Skeletal muscle satellite cell (primary cell): ENCODE results near the gene CCNT2.

Experiments
- H3K27me3 ChIP-seq: 2 replicates; pipeline ENCODE4 v1.7.0; 2013; ENCODE audit warnings: low read length; ENCODE audit not compliant: control insufficient read depth, insufficient read depth
- H3K36me3 ChIP-seq: 2 replicates; pipeline ENCODE4 v1.7.0; 2013; ENCODE audit warnings: mild to moderate bottlenecking, control low read depth, low read length; ENCODE audit not compliant: insufficient read depth
- H3K4me1 ChIP-seq: 2 replicates; pipeline ENCODE4 v1.7.0; 2013; ENCODE audit warnings: low read length; ENCODE audit not compliant: control insufficient read depth, insufficient read depth
- H3K4me2 ChIP-seq: 2 replicates; pipeline ENCODE4 v1.7.0; 2013; ENCODE audit warnings: mild to moderate bottlenecking, low read length
- H3K4me3 ChIP-seq: 2 replicates; pipeline ENCODE4 v1.7.0; 2013; ENCODE audit warnings: low read length
- H3K9ac ChIP-seq: 2 replicates; pipeline ENCODE4 v1.7.0; 2013; ENCODE audit warnings: mild to moderate bottlenecking, low read depth, low read length, moderate library complexity
- H3K9me3 ChIP-seq: replicated peaks from 2 replicates; pipeline ENCODE4 v1.7.0; 2013; ENCODE audit warnings: mild to moderate bottlenecking, control low read depth, low read length

The CCNT2 gene

GRCh38 chr2:134980639-134981038 is 62.0 kb downstream of the CCNT2 start:
- Histone ChIP-seq H3K27me3 (peaks cover 6% of the 10 kb centered on the region), H3K9me3 (no peaks in the 10 kb centered on the region), H3K4me2 (no peak overlapping the region), H3K4me3 (no peak overlapping the region), H3K9ac (no peak overlapping the region), H3K4me1 (no peaks in the 10 kb centered on the region), H3K36me3 (no peaks in the 10 kb centered on the region)

GRCh38 chr2:134982603-134983002 is 64.0 kb downstream of the CCNT2 start:
- Histone ChIP-seq H3K36me3 (no peaks in the 10 kb centered on the region), H3K9ac (no peak overlapping the region), H3K9me3 (no peaks in the 10 kb centered on the region), H3K27me3 (peaks cover 17% of the 10 kb centered on the region), H3K4me3 (no peak overlapping the region), H3K4me1 (no peaks in the 10 kb centered on the region), H3K4me2 (no peak overlapping the region)

- Histone ChIP-seq H3K4me1 (no peaks in the 10 kb centered on the region), H3K4me2 (no peak overlapping the region), H3K4me3 (no peak overlapping the region), H3K9me3 (no peaks in the 10 kb centered on the region), H3K27me3 (peaks cover 23% of the 10 kb centered on the region), H3K36me3 (no peaks in the 10 kb centered on the region), H3K9ac (no peak overlapping the region)
These were observed 66.4 kb downstream of the CCNT2 start for GRCh38 chr2:134985061-134985460.

DNA sequence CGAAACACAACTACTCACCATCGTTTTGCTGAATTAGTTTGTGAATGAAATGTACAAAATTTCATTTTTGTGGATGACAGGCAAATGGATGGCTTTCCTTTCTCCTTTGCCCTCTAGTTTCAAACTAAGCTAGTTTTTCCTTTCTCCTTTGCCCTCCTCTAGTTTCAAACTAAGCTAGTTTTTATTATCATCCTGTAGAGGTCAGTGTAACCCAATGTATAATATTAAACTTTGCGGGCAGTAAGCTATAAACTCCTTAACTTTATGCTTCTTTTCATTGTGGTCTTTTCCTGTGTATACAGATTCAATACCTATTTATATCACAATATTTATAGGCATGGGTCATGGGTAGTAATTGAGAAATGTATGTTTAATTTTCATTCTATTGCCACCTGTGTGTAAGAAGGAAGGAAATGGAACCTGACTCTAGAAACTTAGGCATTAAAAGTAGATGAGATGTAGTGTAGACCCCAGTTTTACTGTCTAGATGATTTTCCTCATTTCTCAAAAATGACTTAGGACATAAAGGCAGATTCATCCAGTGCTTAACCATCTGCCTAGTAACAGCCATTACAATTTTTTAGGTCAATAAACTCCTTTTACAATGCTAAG is 70.5 kb downstream of the CCNT2 start:
- H3K36me3 ChIP-seq: no peaks in the 10 kb centered on the region
- H3K4me3 ChIP-seq: no peak overlapping the region
- H3K27me3 ChIP-seq: peaks cover 35% of the 10 kb centered on the region
- no peaks in the 10 kb centered on the region for H3K9me3 ChIP-seq
- H3K9ac ChIP-seq: no peak overlapping the region
- H3K4me2 ChIP-seq: no peak overlapping the region
- no peaks in the 10 kb centered on the region for H3K4me1 ChIP-seq

DNA sequence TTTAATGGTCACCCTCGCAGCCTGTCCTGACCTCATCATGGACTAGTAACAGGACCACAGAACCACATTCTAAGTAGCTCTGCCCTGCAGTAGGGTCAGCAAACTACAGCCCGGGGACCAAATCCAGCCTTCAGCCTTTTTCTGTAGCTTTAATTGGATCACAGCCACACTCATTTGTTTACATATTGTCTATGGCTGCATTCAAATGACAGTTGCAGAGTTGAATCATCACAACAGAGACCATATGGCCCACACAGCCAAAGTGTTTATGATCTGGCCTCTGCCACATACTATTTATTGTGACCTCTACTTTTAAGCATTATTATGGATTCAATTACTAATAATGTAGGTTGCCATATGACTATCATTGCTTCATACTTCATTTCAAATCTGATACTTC is 80.9 kb downstream of the CCNT2 start:
- H3K9me3 ChIP-seq: no peaks in the 10 kb centered on the region
- no peak overlapping the region for H3K4me3 ChIP-seq
- no peaks in the 10 kb centered on the region for H3K36me3 ChIP-seq
- no peak overlapping the region for H3K4me2 ChIP-seq
- no peaks in the 10 kb centered on the region for H3K4me1 ChIP-seq
- H3K27me3 ChIP-seq: peaks cover 32% of the 10 kb centered on the region
- H3K9ac ChIP-seq: no peak overlapping the region

- no peak overlapping the region for H3K4me3 ChIP-seq
These were observed 84.2 kb downstream of the CCNT2 start for GRCh38 chr2:135002836-135003235.

DNA sequence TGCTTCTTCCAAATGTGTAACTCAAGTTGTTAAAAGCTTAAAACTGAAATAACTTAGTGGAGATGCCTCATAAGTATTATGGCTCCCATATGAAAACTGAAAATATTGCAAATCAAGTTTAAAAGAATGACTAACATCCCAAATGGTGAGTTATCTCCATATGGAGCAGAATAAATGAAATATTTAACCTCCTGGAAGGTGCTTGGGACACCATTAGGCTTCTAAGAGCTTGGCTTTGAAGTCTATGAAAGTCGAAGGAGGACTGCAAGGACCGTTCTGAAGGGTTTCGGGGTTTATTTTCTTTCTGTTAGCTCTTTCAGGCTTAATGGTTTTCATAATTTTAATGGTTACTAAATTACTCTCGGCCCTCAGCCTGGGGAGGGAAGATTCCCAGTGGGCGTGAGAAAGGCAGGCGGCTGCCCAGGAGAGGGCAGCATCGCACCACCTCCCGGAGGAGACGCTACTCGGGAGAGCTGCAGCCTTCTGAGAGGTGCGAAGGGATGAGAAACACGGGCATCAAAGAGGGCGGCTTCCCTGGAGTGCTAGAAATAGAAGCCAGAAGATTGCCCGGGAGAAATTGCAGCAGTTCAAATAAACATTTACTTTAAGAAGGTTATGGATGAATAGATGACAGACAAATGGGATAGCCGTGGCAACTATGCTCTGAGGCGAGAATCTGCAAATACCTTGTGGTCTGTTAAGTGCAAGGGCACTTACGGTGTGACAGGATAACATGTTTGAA is 85.6 kb downstream of the CCNT2 start:
- Histone ChIP-seq H3K4me3 (no peak overlapping the region), H3K9ac (no peak overlapping the region), H3K4me1 (no peaks in the 10 kb centered on the region), H3K9me3 (no peaks in the 10 kb centered on the region), H3K4me2 (peak overlapping the region; percentile 54), H3K27me3 (peaks cover 32% of the 10 kb centered on the region), H3K36me3 (no peaks in the 10 kb centered on the region)

More at GRCh38 chr2:135002836-135003235, 84.2 kb downstream of the CCNT2 start:
- Histone ChIP-seq H3K9me3 (no peaks in the 10 kb centered on the region), H3K4me1 (no peaks in the 10 kb centered on the region), H3K4me2 (no peak overlapping the region), H3K9ac (no peak overlapping the region), H3K36me3 (no peaks in the 10 kb centered on the region), H3K27me3 (peaks cover 39% of the 10 kb centered on the region)

- H3K9me3 ChIP-seq: no peaks in the 10 kb centered on the region
- no peaks in the 10 kb centered on the region for H3K4me1 ChIP-seq
- no peak overlapping the region for H3K9ac ChIP-seq
- H3K36me3 ChIP-seq: no peaks in the 10 kb centered on the region
- no peak overlapping the region for H3K4me3 ChIP-seq
- peaks cover 24% of the 10 kb centered on the region for H3K27me3 ChIP-seq
- no peak overlapping the region for H3K4me2 ChIP-seq
These were observed 87.1 kb downstream of the CCNT2 start for GRCh38 chr2:135005753-135006152.
